Regular cardiac myocyte (primary cell): ENCODE results near the gene KRT14. TPM values are rescaled to one million over a fixed set of nuclear protein-coding genes. Genes with fewer than 3 reads are reported as not detected.

Experiments
- total RNA-seq: library from RNA; depleted of rRNA; stranded (reverse); fragments of >200 nt; gene quantifications from 2 replicates; pipeline ENCODE4 v1.2.3, GENCODE V29; 2014

KRT14 gene
- total RNA-seq, result 0.38 and 0.56 TPM in 2 replicates

DNA sequence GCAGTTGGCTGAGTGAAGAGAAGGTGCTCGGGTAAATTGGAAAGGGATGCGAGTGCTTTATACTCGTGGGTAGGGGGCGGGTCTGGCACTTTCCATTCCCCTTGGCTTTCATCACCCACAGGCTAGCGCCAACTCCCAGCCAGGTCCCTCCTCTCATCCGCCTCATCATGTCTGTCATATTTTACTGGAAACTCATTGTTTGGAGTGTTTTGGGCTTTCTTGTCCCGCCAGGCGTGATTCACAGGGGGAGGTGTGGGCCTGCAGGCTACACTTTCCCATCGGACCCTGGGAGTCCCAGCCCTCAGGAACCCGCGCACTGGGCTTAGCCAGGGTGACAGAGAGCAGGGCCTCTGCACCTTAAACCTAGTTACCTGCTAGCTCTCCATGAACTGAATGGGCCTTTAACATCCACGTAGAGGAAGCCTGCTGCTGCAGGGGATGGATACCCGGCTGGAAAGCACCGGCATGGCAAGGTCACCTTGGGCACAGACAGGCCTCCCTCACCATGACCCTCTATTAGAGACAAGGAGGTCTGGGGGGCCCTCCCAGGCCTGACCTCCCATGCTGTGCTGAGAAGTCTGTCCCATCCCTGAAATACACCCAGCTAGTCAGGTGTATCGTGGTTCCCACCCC lies at the start of gene KRT14:
TSS of gene KRT14 (minus strand) at position 33 of the 633 bp plus-strand sequence. CDS start 61 bp downstream, outside the sequence.

DNA sequence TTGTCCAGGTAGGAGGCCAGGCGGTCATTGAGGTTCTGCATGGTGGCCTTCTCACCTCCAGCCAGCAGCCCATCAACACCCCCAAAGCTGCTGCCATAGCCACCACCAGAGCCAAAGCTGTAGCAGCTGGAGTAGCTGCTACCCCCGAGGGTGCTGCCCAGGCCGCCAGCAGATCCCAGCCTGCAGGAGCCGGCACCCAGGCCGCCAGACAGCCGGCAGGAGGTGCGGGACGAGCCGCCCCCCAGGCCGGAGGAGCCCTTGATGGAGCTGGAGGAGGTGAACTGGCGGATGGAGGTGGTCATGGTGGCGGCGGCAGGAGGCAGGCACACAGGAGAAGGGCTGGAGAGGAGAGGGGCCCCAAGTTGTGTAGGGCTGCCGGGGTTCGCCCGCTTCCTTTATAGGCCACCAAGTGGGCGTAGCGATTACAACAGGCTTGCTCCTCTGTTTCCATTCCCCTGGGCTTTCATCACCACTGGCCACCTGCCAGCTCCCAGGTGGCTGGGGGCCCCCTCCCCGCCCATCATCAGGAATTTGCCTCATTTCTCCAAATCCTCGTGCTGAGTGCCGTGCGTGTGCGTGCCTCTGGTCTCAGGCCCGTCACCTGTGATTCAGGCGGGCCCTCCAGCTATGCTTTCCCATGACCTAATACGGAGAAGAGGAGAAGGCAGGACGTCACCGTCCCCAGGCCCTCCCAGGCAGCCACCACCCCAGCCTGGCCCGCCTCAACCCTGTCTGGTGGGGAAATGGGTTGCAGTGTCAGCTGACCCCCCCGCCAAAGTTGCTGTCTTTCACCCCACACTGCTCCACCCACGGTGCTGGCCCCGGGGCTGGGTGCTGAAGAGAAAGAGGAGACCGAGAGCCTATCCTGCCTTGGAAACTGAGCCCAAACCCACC lies 37.8 kb upstream of the KRT14 start, which contains the start of gene KRT17:
TSS of gene KRT17 (minus strand) at position 368 of the 894 bp plus-strand sequence. CDS start at position 302, 66 bp downstream.

GRCh38 chr17:41612376-41613160 lies 25.9 kb upstream of the KRT14 start, which contains the start of gene KRT16:
KRT16 (minus strand) TSS chr17:41612767; CDS start chr17:41612688, 79 bp downstream.

DNA sequence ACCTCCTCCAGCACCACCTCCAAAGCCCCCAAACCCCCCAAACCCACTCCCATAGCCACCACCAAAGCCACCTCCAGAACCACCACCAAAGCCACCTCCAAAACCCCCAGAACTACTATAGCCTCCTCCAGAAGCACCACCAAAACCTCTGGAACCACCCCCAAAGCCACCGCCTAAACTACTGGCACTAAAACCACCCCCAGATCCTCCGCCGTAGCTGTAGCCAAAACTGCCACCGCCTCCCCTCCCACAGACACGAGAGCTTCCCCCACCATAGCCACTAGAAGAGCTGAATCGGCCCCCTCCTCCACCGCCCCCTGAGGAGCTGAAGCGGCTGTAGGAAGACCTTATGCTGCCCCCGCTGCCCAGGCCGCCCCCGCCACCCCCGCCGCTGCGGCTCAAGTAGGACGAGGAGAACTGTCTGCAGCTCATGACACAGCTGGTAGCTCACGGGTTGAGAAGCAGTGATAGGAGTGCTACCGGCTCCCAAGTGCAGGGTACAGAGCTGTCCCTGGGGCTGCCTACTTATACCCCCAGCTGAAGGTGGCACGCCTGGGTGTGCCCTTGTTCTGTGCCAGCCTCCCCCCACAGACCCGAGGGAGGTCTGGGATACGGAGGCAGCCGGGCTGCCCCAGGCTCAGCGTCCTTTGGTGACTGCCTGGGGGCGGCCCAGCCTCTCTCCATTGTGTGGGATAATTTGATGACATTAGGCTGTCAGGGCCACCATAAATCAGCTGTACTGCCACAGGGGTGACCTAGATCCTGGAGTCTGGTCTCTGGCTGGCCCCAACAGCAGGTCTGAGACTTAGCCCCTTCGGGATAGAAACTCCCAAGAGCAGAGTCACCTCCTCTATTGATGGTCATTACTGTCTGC lies 14.9 kb downstream of the KRT14 start, which contains the start of gene KRT9:
TSS of gene KRT9 (minus strand) at position 499 of the 874 bp plus-strand sequence. CDS start at position 432, 67 bp downstream.

Other genes with a start within 250 kb of the KRT14 start
- gene KRT33A, start 236.1 kb downstream of the KRT14 start, total RNA-seq, result not detected in 2 replicates
- under 0.01 TPM in 2 replicates for gene KRT33B, start 217.1 kb downstream of the KRT14 start, total RNA-seq
- 2.0 and 2.9 TPM in 2 replicates for gene KRT34, start 204.6 kb downstream of the KRT14 start, total RNA-seq
- not detected in 2 replicates for gene KRT31, start 189.3 kb downstream of the KRT14 start, total RNA-seq
- not detected in 2 replicates for gene KRT37, start 162.3 kb downstream of the KRT14 start, total RNA-seq
- gene KRT38, start 145.9 kb downstream of the KRT14 start, total RNA-seq, result not detected in 2 replicates
- not detected in 2 replicates for gene KRT32, start 119.5 kb downstream of the KRT14 start, total RNA-seq
- gene KRT35, start 105.7 kb downstream of the KRT14 start, total RNA-seq, result not detected in 2 replicates
- gene KRT36, start 97.0 kb downstream of the KRT14 start, total RNA-seq, result not detected in 2 replicates
- 0.58 TPM in 1 of 2 replicates, not detected in the other for gene KRT13, start 81.3 kb downstream of the KRT14 start, total RNA-seq
- gene KRT15, start 68.0 kb downstream of the KRT14 start, total RNA-seq, result 0.56 and 3.5 TPM in 2 replicates
- 71.3 and 87.2 TPM in 2 replicates for gene KRT19, start 58.6 kb downstream of the KRT14 start, total RNA-seq
- not detected in 2 replicates for gene KRT9, start 14.8 kb downstream of the KRT14 start, total RNA-seq
- gene KRT16, start 25.9 kb upstream of the KRT14 start, total RNA-seq, result under 0.01 and 0.28 TPM in 2 replicates
- 1.9 and 7.0 TPM in 2 replicates for gene KRT17, start 37.7 kb upstream of the KRT14 start, total RNA-seq
- gene EIF1, start 102.0 kb upstream of the KRT14 start, total RNA-seq, result 69.6 and 107 TPM in 2 replicates
- not detected in 2 replicates for gene GAST, start 125.4 kb upstream of the KRT14 start, total RNA-seq
- under 0.01 TPM in 2 replicates for gene HAP1, start 147.7 kb upstream of the KRT14 start, total RNA-seq
- gene JUP, start 199.8 kb upstream of the KRT14 start, total RNA-seq, result 10.5 and 14.1 TPM in 2 replicates
- gene P3H4, start 225.1 kb upstream of the KRT14 start, total RNA-seq, result 103 and 118 TPM in 2 replicates
- 229 and 408 TPM in 2 replicates for gene FKBP10, start 226.1 kb upstream of the KRT14 start, total RNA-seq
- 57.5 and 69.2 TPM in 2 replicates for gene NT5C3B, start 249.3 kb upstream of the KRT14 start, total RNA-seq